HUES6 (cell line): ENCODE measurements around the gene FAM174B.

Experiments
- H3K27ac ChIP-seq: 2 replicates; pipeline ENCODE4 v1.7.0; 2013; ENCODE audit warnings: low read depth, mild to moderate bottlenecking, low read length, inconsistent platforms
- H3K27me3 ChIP-seq: 2 replicates; pipeline ENCODE4 v1.6.1; 2013; ENCODE audit warnings: low read length; ENCODE audit not compliant: control insufficient read depth, insufficient read depth
- H3K36me3 ChIP-seq: 2 replicates; pipeline ENCODE4 v1.6.1; 2013; ENCODE audit warnings: low read length; ENCODE audit not compliant: control insufficient read depth, insufficient read depth
- H3K4me1 ChIP-seq: 2 replicates; pipeline ENCODE4 v1.6.1; 2013; ENCODE audit warnings: low read length; ENCODE audit not compliant: control insufficient read depth, insufficient read depth
- H3K4me3 ChIP-seq: 2 replicates; pipeline ENCODE4 v1.5.1; 2013; ENCODE audit warnings: low read depth, low read length
- H3K9ac ChIP-seq: one replicate; pipeline ENCODE4 v1.6.1; 2013; ENCODE audit warnings: mild to moderate bottlenecking, low read length
- H3K9me3 ChIP-seq: 2 replicates; pipeline ENCODE4 v1.6.1; 2013; ENCODE audit warnings: low read depth, low read length; ENCODE audit not compliant: control insufficient read depth, insufficient read depth

Gene FAM174B

DNA sequence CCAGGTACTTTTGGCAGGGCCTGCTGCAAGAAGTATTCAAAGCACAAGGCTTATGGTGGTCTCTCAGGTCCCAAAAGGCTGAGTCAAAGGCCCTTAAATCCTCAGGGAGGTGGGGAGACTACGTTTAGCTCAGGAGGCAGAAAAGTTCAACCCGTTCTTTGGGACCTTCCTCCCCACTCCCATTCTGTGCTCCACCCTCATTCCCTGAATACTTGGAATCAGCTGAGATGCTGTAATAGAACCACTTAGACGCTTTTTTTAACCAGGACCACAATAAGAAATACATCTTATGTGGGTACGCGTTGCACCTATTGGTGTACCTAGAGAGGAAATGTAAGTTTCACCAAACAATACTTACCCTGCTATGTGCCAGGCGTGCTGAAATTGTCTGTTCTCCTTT is 58.0 kb downstream of the FAM174B start:
- H3K4me3 ChIP-seq = no peak overlapping the region
- H3K9me3 ChIP-seq = no peaks in the 10 kb centered on the region
- no peaks in the 10 kb centered on the region for H3K4me1 ChIP-seq
- H3K27me3 ChIP-seq = no peaks in the 10 kb centered on the region
- H3K27ac ChIP-seq = no peak overlapping the region
- H3K36me3 ChIP-seq = no peaks in the 10 kb centered on the region
- H3K9ac ChIP-seq = no peak overlapping the region

DNA sequence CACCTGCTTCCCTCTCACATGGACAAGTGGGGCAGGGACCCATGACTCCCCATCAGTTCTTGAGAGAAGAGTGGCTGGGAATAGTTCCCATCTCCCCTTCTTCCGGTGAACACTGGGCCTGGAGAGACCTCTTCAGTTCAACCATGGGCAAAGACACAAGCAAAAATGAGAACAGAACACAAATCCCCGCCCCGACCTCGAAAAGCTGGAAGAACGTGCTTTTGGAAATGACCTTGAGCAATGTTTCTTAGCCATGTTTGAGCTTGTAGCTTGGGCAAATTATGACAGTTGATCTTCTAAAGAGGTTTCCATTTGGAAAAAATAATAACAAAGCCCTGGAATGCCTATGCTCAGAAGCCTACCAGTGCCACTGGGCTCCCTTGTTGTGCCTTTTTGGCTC is 59.0 kb downstream of the FAM174B start:
- H3K27ac ChIP-seq = no peak overlapping the region
- no peaks in the 10 kb centered on the region for H3K4me1 ChIP-seq
- no peaks in the 10 kb centered on the region for H3K9me3 ChIP-seq
- H3K27me3 ChIP-seq = no peaks in the 10 kb centered on the region
- no peaks in the 10 kb centered on the region for H3K36me3 ChIP-seq
- H3K4me3 ChIP-seq = no peak overlapping the region
- no peak overlapping the region for H3K9ac ChIP-seq

DNA sequence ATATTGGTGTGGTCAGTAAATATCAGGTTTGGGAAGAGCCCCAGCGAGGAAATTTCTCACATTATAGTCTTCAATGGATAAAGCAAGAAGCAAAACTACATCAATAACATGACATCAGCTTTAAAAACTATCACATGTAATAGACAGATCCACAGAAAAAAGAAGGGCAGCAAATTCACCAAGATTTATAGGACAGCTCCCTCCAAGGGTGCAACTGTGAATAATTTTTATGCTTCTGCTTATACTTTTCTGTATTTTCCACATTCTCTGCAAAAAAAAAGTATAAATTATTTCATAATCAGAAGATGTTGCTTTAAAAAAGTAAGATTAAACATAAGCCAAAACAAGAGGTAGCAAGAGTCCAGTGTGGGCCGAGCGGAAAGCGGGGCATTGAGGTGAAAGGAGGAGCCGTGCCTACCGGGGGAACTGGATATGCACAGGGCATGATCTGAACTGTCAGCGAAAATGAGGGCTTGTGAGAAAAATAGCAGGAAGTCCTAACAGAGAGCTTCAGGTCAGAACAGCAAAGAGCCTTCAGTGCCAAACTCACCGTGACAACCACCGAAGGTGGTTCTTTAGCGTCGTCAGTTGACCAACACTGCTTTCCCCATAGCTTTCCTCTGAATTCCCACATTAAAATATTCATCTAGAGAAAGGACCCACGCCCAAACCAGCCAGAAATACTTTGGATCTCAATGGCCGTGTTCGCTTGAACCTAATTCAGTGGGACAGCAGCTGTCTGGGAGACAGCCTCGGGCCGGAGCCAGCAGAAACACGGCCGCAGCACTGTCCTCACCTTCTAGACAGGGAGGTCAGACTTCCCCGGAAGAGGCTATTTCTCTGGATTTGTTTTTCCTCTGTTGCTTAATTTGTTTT is 59.8 kb downstream of the FAM174B start:
- Histone ChIP-seq H3K9me3 (no peaks in the 10 kb centered on the region), H3K36me3 (no peaks in the 10 kb centered on the region), H3K4me3 (no peak overlapping the region), H3K27me3 (no peaks in the 10 kb centered on the region), H3K4me1 (no peaks in the 10 kb centered on the region), H3K9ac (no peak overlapping the region), H3K27ac (no peak overlapping the region)

DNA sequence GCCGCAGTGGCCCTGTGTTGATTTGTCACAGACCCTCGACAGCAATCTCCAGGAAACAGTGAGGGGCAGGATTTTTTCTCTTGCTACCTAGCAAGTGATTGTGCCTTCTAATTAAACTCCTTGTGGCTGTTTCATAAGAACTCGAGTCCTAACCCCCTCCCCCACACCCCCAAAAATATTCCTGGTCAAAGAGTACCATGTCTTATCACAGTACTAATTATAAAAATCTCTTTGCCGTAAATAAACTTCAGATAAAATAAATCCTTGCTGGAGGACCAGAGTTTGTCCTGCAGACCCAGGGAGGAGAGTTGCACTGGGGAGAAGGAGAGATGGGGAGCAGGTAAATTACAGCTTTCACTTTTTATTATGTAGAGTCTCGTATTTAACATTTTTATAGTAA is 64.3 kb downstream of the FAM174B start:
- Histone ChIP-seq H3K27ac (no peak overlapping the region), H3K4me3 (no peak overlapping the region), H3K27me3 (no peaks in the 10 kb centered on the region), H3K9ac (no peak overlapping the region), H3K9me3 (no peaks in the 10 kb centered on the region), H3K4me1 (no peaks in the 10 kb centered on the region), H3K36me3 (no peaks in the 10 kb centered on the region)

DNA sequence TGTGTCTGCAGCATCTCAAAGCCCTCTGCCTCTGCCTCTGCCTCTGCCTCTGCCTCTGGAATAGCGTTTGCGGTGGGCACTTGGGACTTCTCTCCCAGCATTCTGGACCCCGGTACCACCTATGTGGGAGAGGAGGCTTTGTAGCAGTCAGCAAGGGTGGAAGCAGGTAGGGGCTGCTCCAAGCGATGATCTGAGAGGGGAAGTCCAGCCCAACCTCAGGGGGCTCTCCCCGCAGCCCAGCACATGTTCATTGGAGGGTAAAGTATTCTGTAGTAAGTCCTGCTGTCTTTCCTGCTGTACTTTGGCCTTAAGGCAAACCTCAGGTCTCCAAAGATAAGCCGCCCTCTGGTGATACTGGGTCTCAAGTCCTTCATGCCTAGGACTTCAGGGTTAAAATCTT is 68.6 kb downstream of the FAM174B start:
- H3K27me3 ChIP-seq = no peaks in the 10 kb centered on the region
- H3K36me3 ChIP-seq = no peaks in the 10 kb centered on the region
- no peak overlapping the region for H3K27ac ChIP-seq

DNA sequence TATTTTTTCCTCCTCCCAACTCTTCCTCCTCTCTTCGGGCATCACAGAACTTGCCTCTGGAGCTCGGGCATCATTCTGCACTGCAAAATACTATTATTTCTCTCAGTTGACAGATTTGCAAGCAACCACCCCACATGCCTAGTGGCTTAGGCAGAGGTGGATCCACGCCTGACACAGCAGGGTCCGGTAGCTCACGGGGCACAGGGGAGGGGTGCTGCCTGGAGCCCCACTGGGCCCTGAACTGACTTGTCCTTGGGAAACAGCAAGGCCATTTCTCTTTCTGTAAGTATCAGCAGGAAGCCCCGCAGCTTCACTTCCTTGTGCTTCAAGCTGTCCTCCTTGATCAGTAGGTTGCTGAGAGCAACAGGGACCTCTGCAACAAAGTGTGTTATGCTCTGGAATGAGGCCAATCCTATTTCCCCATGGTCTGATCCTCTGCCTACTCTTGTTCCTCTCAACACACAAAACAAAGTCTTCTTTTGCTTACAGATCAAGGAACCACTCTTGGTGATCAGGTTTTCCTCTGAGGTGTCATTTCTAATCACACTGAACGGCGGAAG is 69.1 kb downstream of the FAM174B start:
- no peaks in the 10 kb centered on the region for H3K27me3 ChIP-seq
- no peaks in the 10 kb centered on the region for H3K4me1 ChIP-seq
- no peak overlapping the region for H3K4me3 ChIP-seq
- H3K27ac ChIP-seq = no peak overlapping the region
- no peak overlapping the region for H3K9ac ChIP-seq
- H3K9me3 ChIP-seq = peaks cover 22% of the 10 kb centered on the region
- no peaks in the 10 kb centered on the region for H3K36me3 ChIP-seq

More for the DNA sequence above, 68.6 kb downstream of the FAM174B start:
- H3K4me1 ChIP-seq = no peaks in the 10 kb centered on the region
- H3K9ac ChIP-seq = no peak overlapping the region
- peaks cover 22% of the 10 kb centered on the region for H3K9me3 ChIP-seq
- H3K4me3 ChIP-seq = no peak overlapping the region

DNA sequence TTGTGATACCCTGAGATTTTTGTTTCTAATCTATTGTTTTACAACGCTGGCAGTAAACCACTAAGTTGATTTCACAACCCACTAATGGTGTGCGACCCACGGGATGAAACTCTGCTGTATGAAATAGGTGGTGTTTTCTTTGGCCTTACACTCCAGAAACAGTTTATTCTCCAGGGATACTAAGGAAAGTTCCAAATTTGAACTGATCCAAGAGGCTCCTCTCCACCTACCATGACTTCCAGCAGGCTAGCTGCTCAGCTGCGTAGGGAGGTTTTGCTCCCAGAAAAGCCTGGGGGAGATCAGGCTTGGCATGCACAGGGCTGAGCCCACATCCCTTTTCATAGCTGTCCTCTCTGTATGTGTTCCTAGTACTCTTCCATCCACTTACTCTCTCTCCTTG is 71.5 kb downstream of the FAM174B start:
- Histone ChIP-seq H3K4me3 (no peak overlapping the region), H3K36me3 (no peaks in the 10 kb centered on the region)

DNA sequence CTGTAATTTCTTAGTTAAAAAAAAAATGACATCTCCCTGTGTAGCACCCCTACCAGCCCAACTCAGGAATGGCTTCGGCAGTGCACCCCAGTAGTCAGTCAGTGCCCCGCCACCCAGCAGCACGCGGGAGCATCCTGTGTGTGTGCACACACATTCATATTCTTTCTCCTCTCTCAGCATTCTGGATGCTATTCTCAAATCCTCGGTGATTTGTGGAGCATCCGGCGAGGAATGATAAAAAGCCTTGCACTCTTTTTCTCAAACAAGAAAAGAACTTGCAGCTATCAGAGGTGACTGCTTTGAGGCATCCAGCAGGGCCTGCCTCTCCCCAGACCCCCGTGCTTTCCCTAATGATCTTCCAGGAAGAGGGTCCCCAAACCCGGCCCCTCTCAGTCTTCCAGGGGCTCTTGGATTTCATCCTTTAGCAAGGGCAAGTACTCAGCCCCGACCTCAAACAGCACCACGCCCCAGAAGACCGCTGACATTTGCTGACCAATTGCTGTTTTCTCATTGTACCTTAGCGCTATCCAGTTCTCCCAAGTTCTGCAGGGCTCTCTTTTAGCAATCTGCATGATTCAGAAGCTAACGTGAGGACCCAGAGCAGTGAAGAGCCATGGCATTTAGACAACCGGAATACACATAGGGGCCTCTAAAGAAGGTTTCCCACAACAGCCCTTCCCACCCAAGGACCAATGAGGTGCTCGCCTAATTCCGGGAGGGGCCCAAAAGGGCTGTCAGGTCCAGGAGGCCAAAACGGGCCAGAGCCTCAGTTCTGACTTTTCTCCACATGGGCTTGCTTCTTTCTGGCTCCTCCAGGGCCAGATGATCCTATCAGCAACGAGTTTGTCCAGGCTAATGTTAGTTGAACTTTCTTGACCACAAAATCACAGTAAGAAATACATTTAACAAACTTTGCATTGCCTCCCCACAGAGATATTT is 72.2 kb downstream of the FAM174B start:
- Histone ChIP-seq H3K27me3 (0 out of 2 replicates have a peak, but pooled peaks cover 2% of the 10 kb centered on the region), H3K4me3 (no peak overlapping the region), H3K27ac (no peak overlapping the region), H3K9me3 (peaks cover 22% of the 10 kb centered on the region), H3K9ac (no peak overlapping the region), H3K4me1 (no peaks in the 10 kb centered on the region), H3K36me3 (no peaks in the 10 kb centered on the region)

More for the DNA sequence above, 71.5 kb downstream of the FAM174B start:
- Histone ChIP-seq H3K27ac (no peak overlapping the region), H3K4me1 (no peaks in the 10 kb centered on the region), H3K9ac (no peak overlapping the region), H3K27me3 (0 out of 2 replicates have a peak, but pooled peaks cover 2% of the 10 kb centered on the region), H3K9me3 (peaks cover 22% of the 10 kb centered on the region)

DNA sequence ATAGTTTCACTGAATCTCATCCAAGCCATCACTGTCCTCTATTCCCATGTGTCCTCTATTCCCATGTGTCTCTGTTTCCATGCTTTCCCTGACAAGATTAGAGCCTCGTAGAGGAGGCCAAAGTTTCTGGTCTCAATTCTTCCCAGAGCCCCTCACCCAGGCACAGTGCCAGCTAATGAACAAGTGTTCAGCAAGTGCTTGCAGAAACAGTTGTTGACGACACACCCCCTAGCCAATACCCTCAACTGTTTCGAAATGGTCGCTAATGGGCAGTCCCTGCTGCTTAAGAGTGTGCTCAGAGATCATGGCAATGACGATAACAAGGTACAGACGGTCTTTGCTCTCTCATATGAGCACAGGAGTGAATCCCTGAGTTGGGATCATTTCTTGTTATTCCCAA is 73.4 kb downstream of the FAM174B start:
- H3K27ac ChIP-seq = no peak overlapping the region
- H3K4me1 ChIP-seq = no peaks in the 10 kb centered on the region
- H3K27me3 ChIP-seq = 0 out of 2 replicates have a peak, but pooled peaks cover 3% of the 10 kb centered on the region

DNA sequence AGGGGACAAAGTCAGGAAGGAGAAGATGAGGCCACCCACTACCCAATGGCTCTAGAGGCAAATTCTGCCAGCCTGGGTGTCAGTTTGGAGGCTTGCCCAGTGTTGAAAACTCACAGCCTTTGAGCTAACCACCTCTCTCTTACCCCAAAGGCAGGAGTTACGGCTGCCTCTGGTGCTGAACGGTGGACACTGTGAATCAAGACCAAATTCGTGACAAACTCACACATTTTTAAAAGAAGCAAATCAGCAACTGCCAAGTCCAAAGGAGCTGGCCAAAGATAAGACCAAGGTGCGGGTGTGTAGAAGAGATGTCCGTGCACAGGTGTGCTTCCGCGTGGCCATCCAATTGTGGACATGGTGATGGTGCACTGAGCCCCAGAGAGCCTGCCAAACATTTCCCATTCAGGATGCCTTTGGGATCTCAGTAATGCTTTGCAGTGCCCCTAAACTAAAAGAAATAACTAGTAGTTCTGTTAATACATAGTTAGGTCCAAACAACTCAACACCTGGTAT is 74.6 kb downstream of the FAM174B start:
- Histone ChIP-seq H3K27ac (no peak overlapping the region), H3K4me1 (no peaks in the 10 kb centered on the region), H3K9ac (no peak overlapping the region), H3K27me3 (0 out of 2 replicates have a peak, but pooled peaks cover 6% of the 10 kb centered on the region), H3K36me3 (no peaks in the 10 kb centered on the region), H3K4me3 (no peak overlapping the region), H3K9me3 (peaks cover 22% of the 10 kb centered on the region)

More for the DNA sequence above, 73.4 kb downstream of the FAM174B start:
- H3K9ac ChIP-seq = no peak overlapping the region
- no peak overlapping the region for H3K4me3 ChIP-seq
- peaks cover 22% of the 10 kb centered on the region for H3K9me3 ChIP-seq
- H3K36me3 ChIP-seq = no peaks in the 10 kb centered on the region
